Fibroblast of skin of left biceps (primary cell): ENCODE measurements around the gene SCAMP3.

Experiments used
- DNase-seq, 2 experiments: peaks; one replicate each; pipeline ENCODE4 v3.0.0-alpha.2; 2013; ENCODE audit warnings: low read depth in 2 of 2

Gene SCAMP3

GRCh38 chr1:155285631-155286044 lies 23.5 kb upstream of the SCAMP3 start:
- no peak for DNase-seq

- no peak for DNase-seq
Measured at GRCh38 chr1:155285063-155285462, 22.9 kb upstream of the SCAMP3 start.

DNA sequence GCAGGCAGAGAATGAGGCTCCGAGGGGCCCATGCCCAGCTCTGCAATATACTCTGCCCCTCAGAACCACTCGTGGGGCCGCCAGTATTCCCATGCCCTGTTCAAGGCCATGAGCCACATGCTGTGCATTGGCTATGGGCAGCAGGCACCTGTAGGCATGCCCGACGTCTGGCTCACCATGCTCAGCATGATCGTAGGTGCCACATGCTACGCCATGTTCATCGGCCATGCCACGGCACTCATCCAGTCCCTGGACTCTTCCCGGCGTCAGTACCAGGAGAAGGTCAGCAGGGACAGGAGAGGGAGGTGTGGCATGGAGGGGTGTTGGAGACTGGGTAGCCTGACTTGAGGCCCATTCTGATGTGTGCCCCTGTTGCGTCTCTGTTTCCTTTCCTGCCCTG lies 22.3 kb upstream of the SCAMP3 start:
- no peak for DNase-seq

- DNase-seq: no peak
Measured at GRCh38 chr1:155282488-155283091, 20.4 kb upstream of the SCAMP3 start.

- no peak for DNase-seq
Measured at GRCh38 chr1:155279268-155279667, 17.1 kb upstream of the SCAMP3 start.

GRCh38 chr1:155278689-155279160 lies 16.6 kb upstream of the SCAMP3 start:
- DNase-seq: no peak

GRCh38 chr1:155277902-155278688 lies 15.9 kb upstream of the SCAMP3 start:
- no peak for DNase-seq

GRCh38 chr1:155277070-155277901 lies 15.1 kb upstream of the SCAMP3 start, which contains the start of gene HCN3:
TSS of gene HCN3 (plus strand) at chr1:155277463. CDS start at chr1:155277591, 128 bp downstream.
- DNase-seq: peak; percentile 82 to 85

DNA sequence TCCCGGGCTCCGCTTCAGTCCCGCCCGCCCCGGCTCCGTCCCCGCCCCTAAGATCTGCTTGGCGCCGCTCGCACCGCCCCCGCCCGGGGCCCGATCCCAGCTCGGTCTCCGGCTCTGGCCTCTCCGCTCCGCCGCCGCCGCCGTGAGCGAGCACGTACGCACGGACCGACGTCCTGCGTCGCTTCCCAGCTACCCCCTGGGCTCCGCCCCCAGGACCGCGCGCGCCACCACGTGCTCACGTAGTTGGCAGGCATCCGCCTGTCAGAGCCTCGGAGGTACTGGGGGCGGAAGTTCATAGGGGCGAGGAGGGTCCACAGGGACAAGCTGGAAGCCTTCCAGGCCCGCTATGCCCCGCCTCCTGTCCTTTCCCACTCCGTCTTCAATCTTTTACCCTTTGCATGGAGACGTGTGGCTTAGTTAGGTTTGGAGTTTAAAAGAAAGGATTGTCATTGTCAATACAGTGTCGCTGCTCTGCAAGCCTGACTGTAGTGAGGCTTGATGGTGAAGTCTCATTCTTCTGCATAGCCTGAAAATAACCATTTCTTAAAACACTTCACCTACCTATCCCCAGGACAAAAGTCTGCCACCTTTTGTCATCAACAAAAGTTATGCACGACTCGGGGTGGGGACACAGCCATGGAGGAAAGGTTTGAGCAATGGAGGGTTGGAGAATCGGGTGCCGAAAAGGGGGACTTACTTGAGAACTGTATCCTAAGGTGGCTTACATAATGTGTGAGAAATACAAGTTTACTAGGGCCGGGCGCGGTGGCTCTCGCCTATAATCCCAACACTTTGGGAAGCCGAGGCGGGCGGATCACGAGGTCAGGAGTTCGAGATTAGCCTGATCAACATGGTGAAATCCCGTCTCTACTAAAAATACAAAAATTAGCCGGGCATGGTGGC lies 11.4 kb upstream of the SCAMP3 start, which contains the start of gene CLK2:
TSS of gene CLK2 (minus strand) at position 162 of the 903 bp plus-strand sequence. CDS start 2,527 bp downstream, outside the sequence.
- peak; percentile 86 for DNase-seq

GRCh38 chr1:155272466-155273342 lies 10.5 kb upstream of the SCAMP3 start:
- DNase-seq: no peak

- DNase-seq: no peak
Measured at GRCh38 chr1:155269381-155269780, 7.2 kb upstream of the SCAMP3 start.

DNA sequence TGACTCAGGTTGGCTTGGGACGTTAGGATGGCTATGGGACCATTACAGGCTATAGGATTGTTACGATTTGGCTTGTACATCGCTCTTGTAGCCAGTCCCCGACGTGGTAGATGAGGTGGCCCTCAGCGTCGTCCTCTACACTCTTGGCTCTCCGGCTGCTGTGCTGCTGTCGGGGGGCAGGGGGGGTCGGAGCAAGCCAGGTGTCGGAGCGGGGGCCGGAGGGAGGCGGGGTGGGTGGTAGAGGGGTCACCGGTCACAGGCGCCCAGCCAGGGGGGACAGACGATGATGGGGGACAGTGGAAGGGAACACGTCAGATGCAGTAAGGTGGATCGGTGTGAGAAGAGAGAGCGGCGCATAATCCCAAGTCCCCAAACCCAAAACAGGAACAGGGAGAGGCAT lies 6.5 kb upstream of the SCAMP3 start:
- DNase-seq: no peak

- no peak for DNase-seq
Measured at GRCh38 chr1:155267373-155267772, 5.2 kb upstream of the SCAMP3 start.

DNA sequence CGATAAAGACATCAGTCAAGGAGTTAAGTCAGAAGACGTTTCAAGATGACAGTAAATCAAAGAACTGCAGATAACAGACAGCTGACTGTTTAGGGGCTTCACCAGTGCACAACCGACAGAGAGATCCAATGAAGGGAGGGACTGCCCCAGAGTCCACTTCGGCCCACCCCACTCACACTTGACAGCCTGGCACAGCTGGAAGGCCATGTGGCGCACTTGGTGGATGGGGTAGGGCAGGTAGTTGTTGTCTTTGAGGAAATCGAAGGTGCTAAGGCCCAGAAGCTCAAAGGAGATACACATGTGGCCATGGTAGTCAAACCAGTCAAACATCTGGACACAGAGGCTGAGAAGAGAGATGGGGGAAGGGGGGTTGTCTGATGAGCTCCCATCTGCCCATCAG lies 4.4 kb upstream of the SCAMP3 start:
- DNase-seq: no peak

- DNase-seq: no peak
Measured at GRCh38 chr1:155263067-155263466, 907 bp upstream of the SCAMP3 start.

DNA sequence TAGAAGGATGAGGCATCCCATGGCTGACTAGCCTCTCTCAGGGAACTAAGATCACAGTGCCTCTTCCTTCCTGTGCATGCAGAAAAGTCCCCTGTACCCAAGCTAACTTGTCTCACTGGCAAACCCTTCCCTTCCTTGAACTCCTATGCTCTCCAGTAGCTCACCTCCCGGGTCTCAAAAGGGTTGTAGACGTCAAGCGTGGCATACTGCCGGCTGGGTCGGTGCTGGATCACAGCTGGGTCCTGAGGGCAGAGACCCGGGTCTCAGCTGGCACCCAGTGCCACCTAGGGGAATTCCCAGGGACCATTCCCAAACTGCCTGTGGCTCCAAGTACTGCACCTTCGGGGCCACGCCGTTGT lies 688 bp downstream of the SCAMP3 start:
- no peak for DNase-seq

DNA sequence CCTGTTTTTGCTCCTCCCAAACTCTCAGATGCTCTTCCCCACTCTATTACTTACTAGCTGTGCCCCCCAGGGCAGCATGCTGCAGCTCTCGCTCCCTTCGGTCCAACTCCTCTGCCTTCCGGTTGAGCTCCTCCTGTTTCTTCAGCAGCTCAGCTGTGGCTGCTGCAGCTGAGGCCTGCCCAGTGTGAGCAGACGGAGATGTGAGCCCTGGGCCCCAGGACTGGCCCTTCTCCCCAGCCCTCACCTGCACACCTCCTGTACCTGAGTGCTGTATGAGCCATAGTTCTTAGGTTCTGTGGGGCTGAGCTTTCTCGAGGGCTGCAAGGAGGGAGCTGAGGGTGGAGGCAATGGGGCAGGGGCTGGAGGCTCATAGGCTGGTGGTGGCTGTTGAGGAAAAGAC lies 1.9 kb downstream of the SCAMP3 start:
- no peak for DNase-seq

DNA sequence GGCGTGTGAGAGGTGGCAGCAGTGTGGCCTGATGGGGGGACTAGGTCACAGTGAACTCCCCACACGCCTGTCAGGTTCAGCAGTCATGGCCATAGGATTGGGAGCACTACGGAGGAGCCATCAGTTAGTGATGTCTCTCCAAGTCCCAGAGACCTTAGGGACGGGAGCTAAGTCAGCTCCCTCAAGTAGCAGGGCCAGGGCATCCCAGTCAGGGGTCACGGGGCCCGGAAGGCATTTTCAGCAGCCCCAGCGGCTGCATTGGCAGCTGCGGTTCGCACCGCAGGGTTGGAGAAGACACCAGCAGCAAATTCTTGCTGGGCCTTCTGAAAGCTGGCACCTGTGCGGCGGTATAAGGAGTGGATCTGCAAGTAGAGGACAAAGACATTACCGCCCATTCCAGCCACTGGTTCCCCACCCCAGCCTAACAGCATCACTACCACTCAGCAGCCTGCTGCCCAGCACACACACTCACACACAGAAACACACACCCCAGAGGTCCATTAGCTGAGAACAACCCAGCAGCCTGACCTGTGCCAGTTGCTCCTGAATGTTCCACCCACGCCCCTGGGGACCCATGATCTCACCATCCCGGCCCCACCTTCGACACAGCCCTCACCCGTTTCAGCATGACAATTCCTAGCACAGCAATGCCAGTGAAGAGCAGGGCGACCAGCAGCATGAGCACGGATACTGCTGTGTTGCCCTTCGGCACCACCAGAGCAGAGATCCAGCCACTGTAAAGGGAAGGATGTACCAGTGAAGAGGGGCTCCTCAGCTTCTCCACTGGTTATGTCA lies 5.9 kb downstream of the SCAMP3 start:
- DNase-seq: no peak

GRCh38 chr1:155255243-155256007 lies 6.7 kb downstream of the SCAMP3 start, which contains the start of gene ENTREP3:
TSS of gene ENTREP3 (minus strand) at chr1:155255483. CDS start at chr1:155254877, 606 bp downstream.
- peak in 1 of 2 experiments; percentile 43 for DNase-seq
